GM12873 (cell line): ENCODE results near the gene TCL1B.

Experiments
- CTCF ChIP-seq: IDR thresholded peaks from 2 replicates; pipeline ENCODE4 v1.5.1; 2012; ENCODE audit warnings: low read depth, mild to moderate bottlenecking, moderate library complexity, low read length, control low read depth; ENCODE audit not compliant: insufficient read depth; ENCODE audit errors: missing control alignments

The TCL1B gene

GRCh38 chr14:95741038-95741490, 54.8 kb downstream of the TCL1B start:
- TF ChIP-seq CTCF, result no peak

DNA sequence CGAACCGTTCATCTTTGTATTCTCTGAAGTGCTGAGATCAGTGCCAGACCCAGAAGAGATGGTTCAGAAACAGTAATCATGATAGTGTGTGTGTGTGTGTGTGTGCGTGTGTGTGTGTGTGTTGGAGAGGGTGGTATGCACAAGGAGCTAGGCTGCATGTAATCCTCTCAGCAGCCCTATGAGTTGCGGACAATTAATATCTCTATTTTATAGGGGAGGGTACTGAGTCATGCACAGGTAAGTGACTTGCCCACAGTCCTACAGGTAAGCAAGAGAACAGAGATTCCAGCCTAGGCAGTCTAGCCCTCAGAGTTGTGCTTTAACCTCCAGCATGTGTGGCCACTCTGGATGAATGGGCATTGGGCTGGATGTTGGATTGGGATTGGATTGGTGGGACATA, 55.6 kb downstream of the TCL1B start:
- TF ChIP-seq CTCF, result no peak
